Embryonic facial prominence (tissue), 1 donor: ENCODE data around the gene FOXO3B.
"Not testable (repeated sequence)": the region's sequence is repeated elsewhere in the genome, so short reads cannot be mapped to it uniquely, and the experiment has no call there.

ENCODE experiments used
- DNase-seq: peaks from one replicate; pipeline ENCODE4 v3.0.0-alpha.2; 2016; ENCODE audit errors: extremely low spot score

Gene FOXO3B

DNA sequence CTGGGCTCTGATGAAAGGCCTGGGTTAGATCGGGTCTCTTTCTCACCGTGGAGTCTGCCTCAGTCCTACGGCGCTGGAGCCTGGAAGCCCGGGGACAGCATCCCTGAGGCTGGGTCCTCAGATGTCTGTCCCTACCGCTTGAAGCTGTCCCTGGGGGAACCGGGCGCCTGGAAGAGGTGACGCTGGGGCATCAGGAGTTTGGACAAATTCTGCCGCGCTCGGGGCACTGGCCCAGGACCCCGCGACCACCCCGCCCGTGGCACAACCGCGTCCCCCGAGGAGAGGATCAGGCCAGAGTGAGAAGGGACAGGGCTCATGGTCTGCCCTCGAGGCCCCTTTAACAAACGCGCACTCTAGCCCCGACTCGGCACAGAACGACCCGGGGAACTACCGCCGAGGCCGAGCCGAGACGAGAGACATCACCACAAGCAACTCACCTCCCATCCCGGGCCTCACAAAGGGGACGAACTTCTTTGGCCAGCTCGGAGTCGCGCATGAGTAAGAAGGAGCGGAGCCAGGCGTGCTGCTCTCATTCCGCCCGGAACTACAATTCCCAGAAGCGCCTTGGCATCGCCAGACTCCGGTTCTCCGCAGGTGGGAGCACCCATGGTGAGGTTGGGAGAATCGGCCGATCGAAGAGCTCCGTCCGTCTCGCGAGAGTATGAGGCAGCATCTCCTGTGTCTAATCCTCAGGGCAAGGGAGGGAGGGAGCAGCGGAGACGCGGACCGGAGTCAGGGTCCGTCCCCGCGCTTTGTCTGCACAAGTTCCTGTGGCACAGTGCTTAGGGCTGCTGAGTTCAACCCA lies at the start of gene FOXO3B:
FOXO3B (minus strand) TSS at position 548 of the 805 bp plus-strand sequence. CDS start 663 bp downstream, outside the sequence.
- peak; percentile 82 for DNase-seq

GRCh38 chr17:18723509-18723908 lies 41.4 kb upstream of the FOXO3B start:
- not testable (repeated sequence) for DNase-seq

- DNase-seq = not testable (repeated sequence)
These were observed 40.5 kb upstream of the FOXO3B start for GRCh38 chr17:18722612-18723011.

GRCh38 chr17:18721775-18722547 lies 39.8 kb upstream of the FOXO3B start:
- DNase-seq = not testable (repeated sequence)

GRCh38 chr17:18719428-18720110 lies 37.5 kb upstream of the FOXO3B start:
- DNase-seq = not testable (repeated sequence)

DNA sequence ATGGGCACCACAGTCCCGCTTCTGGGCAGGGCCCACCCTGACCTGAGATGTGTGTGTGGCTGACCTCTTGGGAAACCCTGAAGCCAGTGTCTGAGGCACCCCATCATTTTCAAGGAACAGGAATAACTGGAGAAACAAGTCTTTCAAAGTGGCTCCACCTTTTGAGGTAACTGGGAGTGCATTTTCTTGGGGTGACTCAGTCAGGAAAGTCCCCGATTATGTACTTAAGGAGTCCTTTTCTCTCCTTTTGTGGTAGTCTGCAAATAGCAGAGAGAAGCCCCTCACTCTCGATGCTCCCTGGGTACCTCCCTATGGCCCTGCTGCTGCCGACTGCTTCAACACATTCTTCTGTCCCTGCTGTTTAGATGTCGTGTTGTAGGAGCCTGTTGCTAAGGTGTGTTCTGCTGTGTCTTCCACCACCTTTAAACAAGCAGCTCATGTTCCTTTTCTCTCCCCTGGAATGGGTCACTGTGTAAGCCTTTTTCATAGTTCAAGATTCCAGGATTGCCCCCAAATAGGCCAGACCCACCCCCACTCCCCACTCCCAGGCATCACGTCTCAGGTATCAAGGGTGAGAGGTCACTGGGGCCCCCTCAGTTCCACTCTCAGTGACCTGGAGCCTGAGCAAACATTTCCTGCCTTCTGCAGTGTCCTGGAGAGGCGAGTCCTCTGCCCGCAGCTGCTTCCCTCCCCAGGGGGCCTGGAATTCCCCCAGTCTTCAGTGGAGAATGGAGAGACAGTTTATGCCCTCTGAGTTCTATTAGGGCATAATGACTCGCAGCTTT lies 36.7 kb upstream of the FOXO3B start:
- DNase-seq = not testable (repeated sequence)

DNA sequence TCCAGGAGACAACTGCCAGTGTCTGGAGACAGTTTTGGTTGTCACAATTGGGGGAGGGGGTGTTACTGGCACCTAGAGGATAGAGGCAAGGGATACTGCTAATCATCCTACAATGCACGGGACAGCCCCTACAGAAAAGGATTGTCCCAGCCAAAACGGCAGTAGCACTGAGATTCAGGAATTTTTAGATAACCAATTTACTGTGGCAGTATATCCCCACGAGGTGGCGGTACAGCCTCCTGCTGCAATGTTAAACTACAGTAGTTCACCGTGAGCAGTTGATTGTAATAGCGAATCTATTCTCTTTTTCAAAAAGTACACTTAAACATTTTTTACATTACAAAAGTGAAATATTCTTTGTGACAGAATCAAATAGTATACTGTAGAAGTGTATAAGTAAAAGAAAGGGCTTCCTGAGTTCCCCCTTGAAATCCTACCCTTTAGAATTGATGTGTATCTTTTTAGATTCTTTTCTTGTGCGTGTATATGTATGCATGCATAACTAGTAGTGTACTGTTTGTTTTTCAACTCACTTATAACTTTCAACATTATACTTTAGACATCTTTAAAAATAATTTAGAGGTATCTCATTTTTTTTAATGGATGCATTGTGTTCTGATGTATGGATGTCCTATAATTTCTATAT lies 30.4 kb upstream of the FOXO3B start:
- DNase-seq = not testable (repeated sequence)

- DNase-seq = not testable (repeated sequence)
These were observed 26.1 kb upstream of the FOXO3B start for GRCh38 chr17:18708215-18708614.

- DNase-seq = not testable (repeated sequence)
These were observed 23.8 kb upstream of the FOXO3B start for GRCh38 chr17:18705955-18706354.

DNA sequence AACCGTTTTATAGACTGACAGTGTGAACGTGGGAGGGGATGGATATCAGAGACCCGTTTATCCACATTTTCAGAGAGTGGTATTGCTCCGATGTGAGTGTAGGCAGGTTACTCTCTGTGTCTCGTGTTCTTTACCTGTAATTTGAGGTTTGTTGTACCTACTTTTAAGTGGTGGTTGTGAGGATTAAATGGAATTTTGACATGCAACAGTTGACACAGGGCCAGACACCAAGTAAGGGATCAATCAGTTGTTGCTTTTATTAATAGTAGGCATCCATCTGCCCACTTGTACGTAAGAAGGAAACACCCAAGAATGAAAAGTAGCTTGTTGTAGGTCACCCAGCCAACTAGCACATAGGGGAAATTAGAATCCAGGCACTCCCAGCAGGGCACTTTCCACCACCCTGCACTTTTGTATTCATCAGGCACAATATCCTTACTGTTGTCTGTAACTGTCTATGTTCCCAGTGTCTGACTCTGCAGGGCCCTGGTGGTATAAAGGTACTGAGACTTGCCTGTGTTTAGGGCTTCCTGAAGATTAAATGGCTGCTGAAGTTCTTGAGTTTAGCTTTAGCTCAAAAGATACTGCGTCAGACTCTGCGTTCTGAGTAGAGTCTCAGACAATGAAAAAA lies 16.5 kb upstream of the FOXO3B start:
- DNase-seq = not testable (repeated sequence)

DNA sequence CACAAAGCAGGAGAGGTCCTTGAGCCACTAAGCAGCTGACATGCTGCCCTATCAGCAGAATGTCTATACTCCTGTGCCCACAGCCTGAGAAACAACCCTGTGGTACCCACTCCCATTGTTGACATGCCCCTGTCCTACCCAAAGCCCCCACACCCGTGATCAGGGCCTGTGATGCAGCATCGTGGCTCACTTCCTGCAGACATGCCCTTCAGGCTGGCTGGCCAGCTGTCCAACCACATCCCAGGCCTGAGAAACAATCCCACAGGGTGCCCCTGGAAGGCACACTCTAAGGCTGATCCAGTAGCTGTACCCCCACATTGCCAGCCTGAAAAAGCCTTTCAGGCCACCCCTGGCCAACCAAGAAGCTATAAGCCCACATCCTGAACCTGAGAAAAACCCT lies 13.0 kb upstream of the FOXO3B start:
- not testable (repeated sequence) for DNase-seq

DNA sequence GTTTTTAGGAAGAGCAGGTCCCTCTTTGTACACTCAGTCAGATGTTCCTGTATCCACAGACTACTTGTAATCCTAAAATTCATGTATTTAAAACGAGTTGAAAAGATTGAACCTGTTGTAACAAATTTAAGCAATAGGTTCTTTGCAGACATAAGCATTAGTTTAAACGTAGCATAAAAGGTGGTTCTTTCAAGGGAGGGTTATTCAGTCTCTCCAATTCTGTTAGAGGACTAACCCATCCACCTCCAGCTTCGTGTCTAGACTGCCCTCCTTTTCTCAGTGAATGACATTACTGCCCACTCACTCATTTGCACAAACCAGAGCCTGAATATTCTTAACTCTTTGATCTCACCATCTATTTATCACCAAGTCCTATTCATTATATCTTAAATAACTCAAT lies 554 bp upstream of the FOXO3B start:
- not testable (repeated sequence) for DNase-seq

- not testable (repeated sequence) for DNase-seq
These were observed 4.7 kb downstream of the FOXO3B start for GRCh38 chr17:18677381-18677780.

GRCh38 chr17:18676928-18677327 lies 5.2 kb downstream of the FOXO3B start:
- DNase-seq = not testable (repeated sequence)

DNA sequence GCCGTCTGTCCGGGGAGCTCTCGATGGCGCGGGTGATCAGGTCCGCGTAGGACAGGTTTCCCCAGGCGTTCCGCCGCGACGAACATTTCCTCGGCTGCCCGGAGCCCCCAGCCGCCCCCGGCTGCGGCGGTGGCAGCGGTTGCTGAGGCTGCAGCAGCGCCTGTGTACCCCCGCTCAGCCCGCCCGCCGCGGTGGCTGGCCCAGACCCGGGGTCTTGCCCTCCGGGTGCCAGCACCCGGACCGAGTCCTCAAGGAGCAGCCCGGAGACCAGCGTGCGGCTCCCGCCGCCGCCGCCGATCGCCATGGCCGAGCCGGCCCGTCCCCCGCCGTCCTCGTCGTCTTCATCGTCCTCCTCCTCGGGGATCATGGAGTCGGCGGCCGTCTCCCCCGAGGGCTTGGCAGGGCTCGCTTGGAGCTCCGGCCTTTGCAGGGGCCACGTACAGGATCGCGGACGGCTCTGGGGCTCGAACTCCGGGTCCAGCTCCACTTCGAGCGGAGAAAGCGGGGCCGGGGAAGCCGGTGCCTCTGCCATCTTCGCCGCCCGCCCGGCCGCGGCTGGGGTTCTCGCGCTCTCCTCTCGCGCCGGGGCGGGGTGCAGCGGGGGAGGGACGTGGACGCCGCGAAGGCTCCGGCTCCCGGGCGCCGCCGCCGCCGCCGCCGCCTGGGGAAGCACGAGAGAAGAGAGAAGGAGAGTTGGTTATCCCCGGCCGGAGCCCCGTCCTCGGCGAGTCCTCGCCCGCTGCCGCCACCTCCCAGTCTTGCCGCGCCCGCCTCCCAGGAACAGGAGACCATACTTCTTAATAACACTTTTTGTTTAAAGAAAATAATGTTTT lies 9.5 kb downstream of the FOXO3B start:
- DNase-seq = not testable (repeated sequence)

DNA sequence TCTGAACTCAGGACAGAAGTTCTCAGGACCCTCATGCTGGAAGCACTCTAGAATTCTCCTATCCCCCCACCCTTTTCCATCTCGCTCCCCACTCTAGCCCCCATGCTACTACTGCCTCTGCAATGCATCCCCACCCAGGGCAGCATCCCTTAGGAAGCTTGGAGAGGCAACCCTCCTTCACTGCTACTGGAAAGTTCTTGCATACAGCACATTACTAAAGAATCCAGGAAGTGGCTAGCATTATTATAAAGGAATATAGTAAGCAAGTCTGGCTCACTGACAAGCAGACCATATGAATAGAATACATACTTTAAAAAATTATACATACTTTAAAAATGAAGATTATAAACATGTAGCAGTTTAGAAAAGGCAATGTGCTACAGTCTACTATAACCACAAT lies 13.5 kb downstream of the FOXO3B start:
- not testable (repeated sequence) for DNase-seq

GRCh38 chr17:18667535-18667934 lies 14.6 kb downstream of the FOXO3B start:
- DNase-seq = not testable (repeated sequence)

DNA sequence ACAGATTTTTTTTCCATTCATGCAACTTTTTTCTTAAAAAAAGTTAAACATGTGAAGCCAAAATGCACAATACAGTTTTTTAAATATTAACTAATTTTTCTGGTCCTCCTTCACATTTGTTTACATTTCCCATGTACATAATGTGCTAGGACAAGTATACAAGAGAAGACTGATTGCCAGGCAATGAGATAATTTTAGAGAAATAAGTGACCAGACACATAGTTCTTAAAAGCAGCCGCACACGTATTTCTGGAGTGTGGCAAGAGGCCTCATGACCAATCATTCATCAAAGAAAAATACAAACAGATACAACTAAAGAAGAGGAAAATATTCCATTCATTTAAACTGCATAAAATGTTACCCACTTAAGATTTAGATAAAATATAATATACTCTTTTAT lies 15.8 kb downstream of the FOXO3B start:
- not testable (repeated sequence) for DNase-seq

GRCh38 chr17:18661924-18662624 lies 20.0 kb downstream of the FOXO3B start:
- DNase-seq = not testable (repeated sequence)
